OCI-LY7 (cell line): Measurements from ENCODE around the gene UACA.

Experiments
- CTCF ChIP-seq: fragments of 200-600 bp; sonication (generic); conservative IDR thresholded peaks from 2 replicates; pipeline ENCODE4 v1.5.1; 2014; ENCODE audit warnings: mild to moderate bottlenecking, antibody characterized with exemption, low read length, moderate library complexity, mixed read lengths
- EZH2phosphoT487 ChIP-seq: fragments of 200-600 bp; sonication (generic); IDR thresholded peaks from 2 replicates; pipeline ENCODE4 v1.6.1; 2018; ENCODE audit warnings: low read depth, borderline replicate concordance, mild to moderate bottlenecking, mixed run types, antibody characterized with exemption, low read length, moderate library complexity, mixed read lengths

- TF ChIP-seq CTCF (no peak), EZH2phosphoT487 (no peak)
Measured at GRCh38 chr15:70763950-70764730, 782 bp upstream of the UACA start.
